Prostate gland (tissue), 2 donors: Measurements from ENCODE around the gene PIK3C3. TPM values are rescaled to one million over a fixed set of nuclear protein-coding genes. Genes with fewer than 3 reads are reported as not detected.
"Not testable (repeated sequence)": the region's sequence is repeated elsewhere in the genome, so short reads cannot be mapped to it uniquely, and the experiment has no call there.

ENCODE experiments used
- DNase-seq: peaks from one replicate; pipeline ENCODE4 v3.0.0-alpha.2; 2019; ENCODE audit warnings: low spot score
- H3K27ac ChIP-seq, 2 donors: fragments of 200-600 bp; sonication (generic); 2 replicates each; pipeline ENCODE4 v1.5.1; 2017 to 2019
- H3K27me3 ChIP-seq: fragments of 200-600 bp; sonication (generic); replicated peaks from 2 replicates; pipeline ENCODE4 v1.5.1; 2019; ENCODE audit not compliant: insufficient read depth
- H3K36me3 ChIP-seq, 2 donors: fragments of 200-600 bp; sonication (generic); 1 replicate in 1 of 2; 2 replicates in 1 of 2; pipeline versions ENCODE4 v1.5.1 to v1.8.1; 2017 to 2019
- H3K4me1 ChIP-seq: fragments of 200-600 bp; sonication (generic); replicated peaks from 2 replicates; pipeline ENCODE4 v1.5.1; 2019
- H3K4me3 ChIP-seq, 2 donors: fragments of 200-600 bp; sonication (generic); 2 replicates each; pipeline ENCODE4 v1.5.1; 2017 to 2019
- H3K9me3 ChIP-seq: fragments of 200-600 bp; sonication (generic); 2 replicates; pipeline ENCODE4 v1.5.1; 2017
- CTCF ChIP-seq, 4 experiments: fragments of 200-600 bp in 2 of 4; fragments of 450-650 bp in 2 of 4; sonication (generic) in 2 of 4; IDR thresholded peaks; 1 replicate in 3 of 4; 2 replicates in 1 of 4; pipeline ENCODE4 v1.5.1; 2016 to 2019; ENCODE audit warnings: antibody characterized with exemption in 4 of 4, mild to moderate bottlenecking in 2 of 4, moderate library complexity in 2 of 4
- POLR2A ChIP-seq: fragments of 450-650 bp; IDR thresholded peaks from one replicate; pipeline ENCODE4 v1.6.1; 2016; ENCODE audit warnings: antibody characterized with exemption, mild to moderate bottlenecking
- POLR2AphosphoS5 ChIP-seq: sonication (generic); formaldehyde crosslinking; IDR thresholded peaks from one replicate; pipeline ENCODE4 v1.6.1; 2017; ENCODE audit warnings: antibody characterized with exemption
- WGBS: methylation state at CpG from one replicate; pipeline ENCODE4 v1.1.5; 2018; 5-methylcytosine and 5-hydroxymethylcytosine counted together
- intact Hi-C: fragments of 100-400 bp; cut with DNase I; formaldehyde crosslinking; loops from one replicate; pipeline ENCODE4 v1.14.2; 2022
- total RNA-seq, 2 donors: library from RNA; depleted of rRNA; stranded (reverse); fragments of >200 nt; gene quantifications; one replicate each; pipeline ENCODE4 v1.1.0, GENCODE V29; 2016

The PIK3C3 gene
- total RNA-seq, 2 donors from 2014 or later = 42.8 to 48.1 TPM

DNA sequence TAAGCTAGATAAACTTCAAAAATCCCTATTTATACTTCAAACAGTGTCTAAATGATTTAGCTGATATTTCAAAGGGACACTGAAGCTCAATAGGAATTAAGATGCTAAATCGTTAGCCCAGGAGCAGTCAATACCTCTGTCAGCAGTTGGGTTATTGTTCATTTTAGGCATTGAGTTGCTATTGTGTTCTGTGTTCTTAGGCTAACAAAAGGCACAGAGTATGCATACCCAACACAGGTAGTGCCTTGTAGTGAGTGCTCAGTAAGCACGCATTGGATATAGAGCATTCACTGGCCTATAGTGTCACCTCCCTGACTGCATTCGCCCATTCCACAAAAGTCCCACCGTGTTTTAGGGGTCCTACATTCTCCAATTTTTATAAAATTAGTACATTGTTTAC, 152.3 kb downstream of the PIK3C3 start:
- Histone ChIP-seq H3K27me3 (no peaks in the 10 kb centered on the region), H3K4me3 (no peak overlapping the region), H3K4me1 (no peaks in the 10 kb centered on the region), H3K36me3 (no peaks in the 10 kb centered on the region), H3K27ac (no peak overlapping the region), H3K9me3 (no peaks in the 10 kb centered on the region)
- DNase-seq = no peak
- TF ChIP-seq CTCF (IDR thresholded peaks at IDR 0.05) = no peak
- no peak for TF ChIP-seq POLR2AphosphoS5
- TF ChIP-seq POLR2A = no peak
- WGBS = 89% methylated on average over 4 of the region's 4 CpGs
- intact Hi-C loops = no loop called here

GRCh38 chr18:42107691-42108450, 152.8 kb downstream of the PIK3C3 start:
- Histone ChIP-seq H3K36me3 (no peaks in the 10 kb centered on the region), H3K4me3 (no peak overlapping the region), H3K27ac (no peak overlapping the region), H3K27me3 (no peaks in the 10 kb centered on the region), H3K4me1 (no peaks in the 10 kb centered on the region), H3K9me3 (no peaks in the 10 kb centered on the region)
- WGBS = 75% methylated on average over 10 of the region's 10 CpGs
- TF ChIP-seq POLR2A = no peak
- no peak for TF ChIP-seq CTCF (IDR thresholded peaks at IDR 0.05)
- TF ChIP-seq POLR2AphosphoS5 = no peak
- intact Hi-C loops = no loop called here
- no peak for DNase-seq

DNA sequence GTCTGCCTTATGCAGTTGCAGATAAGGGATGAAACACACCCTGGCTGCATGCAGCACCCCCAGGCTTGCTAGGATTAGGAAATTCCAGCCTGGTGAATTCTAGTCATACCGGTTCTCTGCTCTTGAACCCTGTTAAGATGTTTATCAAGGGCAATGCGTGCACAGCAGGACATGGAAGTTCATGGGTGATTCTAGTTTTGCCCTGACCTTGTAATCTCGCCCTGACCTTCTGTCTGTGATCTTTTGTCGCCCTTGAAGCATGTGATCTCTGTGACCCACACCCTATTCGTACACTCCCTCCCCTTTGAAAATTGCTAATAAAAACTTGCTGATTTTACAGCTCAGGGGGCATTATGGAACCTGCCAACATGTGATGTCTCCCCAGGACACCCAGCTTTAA, 157.1 kb downstream of the PIK3C3 start:
- H3K4me1 ChIP-seq, H3K4me3 ChIP-seq, H3K27ac ChIP-seq, DNase-seq, H3K27me3 ChIP-seq, H3K9me3 ChIP-seq, H3K36me3 ChIP-seq: not testable (repeated sequence)
- WGBS = 83% methylated on average over 5 of the region's 5 CpGs
- intact Hi-C loops = loop anchor here (5.0 to 10.0 kb wide), 2 partner anchors 163 to 1160 kb away; no protein-coding TSS in a partner anchor

GRCh38 chr18:42112657-42113420, 157.8 kb downstream of the PIK3C3 start:
- TF ChIP-seq CTCF (IDR thresholded peaks at IDR 0.05) (no peak), POLR2A (no peak), POLR2AphosphoS5 (no peak)
- Histone ChIP-seq H3K27ac (no peak overlapping the region), H3K4me3 (no peak overlapping the region), H3K4me1 (no peaks in the 10 kb centered on the region), H3K9me3 (no peaks in the 10 kb centered on the region), H3K36me3 (no peaks in the 10 kb centered on the region), H3K27me3 (no peaks in the 10 kb centered on the region)
- 79% methylated on average over 10 of the region's 10 CpGs for WGBS
- intact Hi-C loops = loop anchor here (5.0 to 10.0 kb wide), 2 partner anchors 162 to 1159 kb away; no protein-coding TSS in a partner anchor
- DNase-seq = no peak

- H3K27ac ChIP-seq = no peak overlapping the region
- intact Hi-C loops = loop anchor here (5.0 to 10.0 kb wide), 2 partner anchors 161 to 1159 kb away; no protein-coding TSS in a partner anchor
- no peak for DNase-seq
Observed at GRCh38 chr18:42113529-42114191, 158.6 kb downstream of the PIK3C3 start.

More at GRCh38 chr18:42113529-42114191, 158.6 kb downstream of the PIK3C3 start:
- H3K27me3 ChIP-seq = no peaks in the 10 kb centered on the region
- TF ChIP-seq POLR2AphosphoS5 (no peak), CTCF (IDR thresholded peaks at IDR 0.05) (no peak), POLR2A (no peak)
- H3K36me3 ChIP-seq = no peaks in the 10 kb centered on the region
- no peak overlapping the region for H3K4me3 ChIP-seq
- H3K9me3 ChIP-seq = no peaks in the 10 kb centered on the region
- WGBS = 62% methylated on average over 5 of the region's 5 CpGs
- no peaks in the 10 kb centered on the region for H3K4me1 ChIP-seq
